Measurements from ENCODE around the gene PHF3.

Gene PHF3

GRCh38 chr6:63663147-63663955 lies 27.7 kb downstream of the PHF3 start:
- no peak overlapping the region for H3K27ac ChIP-seq (ENCODE audit: low read depth, low read length)
- no peaks in the 10 kb centered on the region for H3K27me3 ChIP-seq (ENCODE audit: low read length)
- peaks cover 93% of the 10 kb centered on the region for H3K79me2 ChIP-seq (ENCODE audit: insufficient read depth, low read length)
- TF ChIP-seq EZH2phosphoT487 (conservative IDR thresholded peaks at IDR 0.05; ENCODE audit: low read length), result no peak
- TF ChIP-seq CTCF (IDR thresholded peaks at IDR 0.05; ENCODE audit: insufficient read depth, low read length, poor library complexity, severe bottlenecking), result no peak
- no peaks in the 10 kb centered on the region for H3K36me3 ChIP-seq (ENCODE audit: low read length)
- H3F3A ChIP-seq (ENCODE audit: insufficient read depth), result peaks cover 6% of the 10 kb centered on the region; the same call in 1 of the 2 replicates
- H3K9me3 ChIP-seq (ENCODE audit: insufficient read depth, low read length), result no peaks in the 10 kb centered on the region
- H4K20me1 ChIP-seq (ENCODE audit: low read depth, low read length), result peaks cover 16% of the 10 kb centered on the region; the same call in 1 of the 2 replicates
- no peaks in the 10 kb centered on the region for H3K9me2 ChIP-seq (replicated peaks; ENCODE audit: insufficient read depth, low read length)
- H3K4me3 ChIP-seq (ENCODE audit: insufficient read depth, low read length, poor library complexity, severe bottlenecking), result no peak overlapping the region
- no peak overlapping the region for H3K4me2 ChIP-seq (ENCODE audit: low read depth, low read length, poor library complexity, severe bottlenecking)
- no peak overlapping the region for H3K9ac ChIP-seq (ENCODE audit: low read length)
- H2AFZ ChIP-seq (ENCODE audit: low read depth, low read length, severe bottlenecking), result no peak overlapping the region

- Histone ChIP-seq H3K36me3 (ENCODE audit: low read length) (no peaks in the 10 kb centered on the region), H3K9me2 (replicated peaks; ENCODE audit: insufficient read depth, low read length) (no peaks in the 10 kb centered on the region), H3K27me3 (ENCODE audit: low read length) (no peaks in the 10 kb centered on the region), H2AFZ (ENCODE audit: low read depth, low read length, severe bottlenecking) (no peak overlapping the region), H3K4me2 (ENCODE audit: low read depth, low read length, poor library complexity, severe bottlenecking) (no peak overlapping the region), H3K27ac (ENCODE audit: low read depth, low read length) (no peak overlapping the region), H3K9ac (ENCODE audit: low read length) (no peak overlapping the region), H3K79me2 (ENCODE audit: insufficient read depth, low read length) (peaks cover 93% of the 10 kb centered on the region), H3F3A (ENCODE audit: insufficient read depth) (peaks cover 6% of the 10 kb centered on the region; the same call in 1 of the 2 replicates), H4K20me1 (ENCODE audit: low read depth, low read length) (peaks cover 15% of the 10 kb centered on the region; the same call in 1 of the 2 replicates), H3K4me3 (ENCODE audit: insufficient read depth, low read length, poor library complexity, severe bottlenecking) (no peak overlapping the region), H3K9me3 (ENCODE audit: insufficient read depth, low read length) (no peaks in the 10 kb centered on the region)
- TF ChIP-seq EZH2phosphoT487 (conservative IDR thresholded peaks at IDR 0.05; ENCODE audit: low read length) (no peak), CTCF (IDR thresholded peaks at IDR 0.05; ENCODE audit: insufficient read depth, low read length, poor library complexity, severe bottlenecking) (no peak)
Observed at GRCh38 chr6:63663956-63664281, 28.3 kb downstream of the PHF3 start.

GRCh38 chr6:63671098-63671754 lies 35.6 kb downstream of the PHF3 start:
- Histone ChIP-seq H3K9me2 (replicated peaks; ENCODE audit: insufficient read depth, low read length) (no peaks in the 10 kb centered on the region), H3K9ac (ENCODE audit: low read length) (no peak overlapping the region), H3K4me3 (ENCODE audit: insufficient read depth, low read length, poor library complexity, severe bottlenecking) (no peak overlapping the region), H2AFZ (ENCODE audit: low read depth, low read length, severe bottlenecking) (no peak overlapping the region), H3K27me3 (ENCODE audit: low read length) (no peaks in the 10 kb centered on the region), H3K79me2 (ENCODE audit: insufficient read depth, low read length) (peaks cover 84% of the 10 kb centered on the region), H3K27ac (ENCODE audit: low read depth, low read length) (no peak overlapping the region), H3K9me3 (ENCODE audit: insufficient read depth, low read length) (no peaks in the 10 kb centered on the region), H3K36me3 (ENCODE audit: low read length) (no peaks in the 10 kb centered on the region), H3F3A (ENCODE audit: insufficient read depth) (no peaks in the 10 kb centered on the region), H3K4me2 (ENCODE audit: low read depth, low read length, poor library complexity, severe bottlenecking) (no peak overlapping the region), H4K20me1 (ENCODE audit: low read depth, low read length) (peaks cover 18% of the 10 kb centered on the region; the same call in 1 of the 2 replicates)
- no peak for TF ChIP-seq EZH2phosphoT487 (conservative IDR thresholded peaks at IDR 0.05; ENCODE audit: low read length)
- TF ChIP-seq CTCF (IDR thresholded peaks at IDR 0.05; ENCODE audit: insufficient read depth, low read length, poor library complexity, severe bottlenecking), result no peak
